PC-3 (cell line): Measurements from ENCODE around the gene BAZ1B. TPM values are rescaled to one million over a fixed set of nuclear protein-coding genes. Genes with fewer than 3 reads are reported as not detected.
"Not testable (repeated sequence)": the region's sequence is repeated elsewhere in the genome, so short reads cannot be mapped to it uniquely, and the experiment has no call there.

ENCODE experiments used
- ATAC-seq: fragments of 200-7000 bp; cut with Tn5 transposase; 2 replicates; pipeline ENCODE4 v1.9.1; 2020; ENCODE audit warnings: mild to moderate bottlenecking, moderate library complexity
- BruUV-seq: library from RNA; stranded (reverse); fragments of 400-500 nt; replicated peaks from 2 replicates; lab custom pipeline; 2021; lab: Mats Ljungman, UMichigan
- CTCF ChIA-PET: fragments of 300-600 bp; sonication (Branson Sonifier 250); formaldehyde crosslinking; loops from one replicate; lab custom pipeline; 2022; ENCODE audit warnings: antibody characterized with exemption; lab: Charles Lee
- POLR2A ChIA-PET: fragments of 300-600 bp; sonication (Branson Sonifier 250); formaldehyde crosslinking; loops from one replicate; lab custom pipeline; 2022; ENCODE audit warnings: antibody characterized with exemption; ENCODE audit not compliant: unreplicated experiment; lab: Charles Lee
- DNase-seq: peaks from one replicate; pipeline ENCODE4 v3.0.0-alpha.2; 2015
- H2AFZ ChIP-seq: fragments of 300-600 bp; sonication (generic); 2 replicates; pipeline ENCODE4 v1.6.0; 2016; ENCODE audit warnings: antibody characterized with exemption, low read length
- H3F3A ChIP-seq: fragments of 300-600 bp; sonication (generic); one replicate; pipeline ENCODE4 v1.6.0; 2017; ENCODE audit warnings: antibody characterized with exemption, low read length, control low read depth, mild to moderate bottlenecking; ENCODE audit not compliant: unreplicated experiment
- H3K27ac ChIP-seq: fragments of 300-600 bp; sonication (generic); 2 replicates; pipeline ENCODE4 v1.5.1; 2016; ENCODE audit warnings: mild to moderate bottlenecking, low read length
- H3K27me3 ChIP-seq: fragments of 300-600 bp; sonication (generic); 2 replicates; pipeline ENCODE4 v1.6.1; 2016; ENCODE audit warnings: low read length, mixed read lengths
- H3K36me3 ChIP-seq: fragments of 300-600 bp; sonication (generic); 2 replicates; pipeline ENCODE4 v1.6.1; 2016; ENCODE audit warnings: low read depth, mixed run types, low read length, mixed read lengths
- H3K4me1 ChIP-seq: fragments of 300-600 bp; sonication (generic); 2 replicates; pipeline ENCODE4 v1.5.1; 2016; ENCODE audit warnings: low read length; ENCODE audit not compliant: insufficient read depth
- H3K4me2 ChIP-seq: fragments of 300-600 bp; sonication (generic); 2 replicates; pipeline ENCODE4 v1.6.0; 2016; ENCODE audit warnings: low read length
- H3K4me3 ChIP-seq: fragments of 300-600 bp; sonication (generic); 2 replicates; pipeline ENCODE4 v1.5.1; 2016; ENCODE audit warnings: mild to moderate bottlenecking, low read length, mixed read lengths
- H3K79me2 ChIP-seq: fragments of 300-600 bp; sonication (generic); 2 replicates; pipeline ENCODE4 v1.6.1; 2017; ENCODE audit warnings: low read length, mixed read lengths
- H3K9ac ChIP-seq: fragments of 300-600 bp; sonication (generic); 2 replicates; pipeline ENCODE4 v1.6.0; 2016; ENCODE audit warnings: mild to moderate bottlenecking, low read length
- H3K9me2 ChIP-seq: fragments of 300-600 bp; sonication (generic); replicated peaks from 2 replicates; pipeline ENCODE4 v1.6.1; 2016; ENCODE audit warnings: mixed run types, low read length, mixed read lengths
- H3K9me3 ChIP-seq: fragments of 300-600 bp; sonication (generic); 2 replicates; pipeline ENCODE4 v1.6.1; 2016; ENCODE audit warnings: low read length, mixed read lengths
- H4K20me1 ChIP-seq: fragments of 300-600 bp; sonication (generic); 2 replicates; pipeline ENCODE4 v1.6.1; 2016; ENCODE audit warnings: low read length, mixed read lengths
- CTCF ChIP-seq: fragments of 300-600 bp; sonication (generic); conservative IDR thresholded peaks from 2 replicates; pipeline ENCODE4 v1.5.1; 2017; ENCODE audit warnings: antibody characterized with exemption, low read depth, mild to moderate bottlenecking, low read length
- EZH2 ChIP-seq: fragments of 300-600 bp; sonication (generic); IDR thresholded peaks from one replicate; pipeline ENCODE4 v1.6.1; 2017; ENCODE audit warnings: antibody characterized with exemption, mild to moderate bottlenecking, low read length; ENCODE audit not compliant: unreplicated experiment
- EZH2phosphoT487 ChIP-seq: fragments of 300-600 bp; sonication (generic); IDR thresholded peaks from 2 replicates; pipeline ENCODE4 v1.6.1; 2018; ENCODE audit warnings: mild to moderate bottlenecking, antibody characterized with exemption, low read length, borderline replicate concordance
- intact Hi-C: fragments of 100-400 bp; cut with micrococcal nuclease; formaldehyde crosslinking; loops from 2 replicates; pipeline ENCODE4 v1.9.0; 2023
- total RNA-seq: library from RNA; depleted of rRNA; stranded (reverse); fragments of >200 nt; gene quantifications from 2 replicates; pipeline ENCODE4 v1.2.3, GENCODE V29; 2014

Gene BAZ1B
- total RNA-seq, 1 experiment from 2014 or later, result 45.5 TPM

GRCh38 chr7:73532224-73532623 lies 10.1 kb upstream of the BAZ1B start:
- CTCF ChIA-PET, result no interaction called here
- no TSS peak for BruUV-seq

GRCh38 chr7:73530800-73531199 lies 8.7 kb upstream of the BAZ1B start:
- ATAC-seq (no peak), DNase-seq (no peak)
- Histone ChIP-seq H3K27me3 (no peaks in the 10 kb centered on the region), H3K4me3 (no peak overlapping the region), H3K79me2 (no peaks in the 10 kb centered on the region), H3K4me1 (no peaks in the 10 kb centered on the region), H3K9ac (no peak overlapping the region), H3K36me3 (no peaks in the 10 kb centered on the region), H4K20me1 (no peaks in the 10 kb centered on the region), H3F3A (no peaks in the 10 kb centered on the region), H2AFZ (no peak overlapping the region), H3K9me3 (no peaks in the 10 kb centered on the region), H3K27ac (no peak overlapping the region), H3K4me2 (no peak overlapping the region), H3K9me2 (no peaks in the 10 kb centered on the region)
- intact Hi-C loops, result no loop called here
- BruUV-seq, result no TSS peak
- ChIA-PET CTCF (no interaction called here), POLR2A (no interaction called here)
- TF ChIP-seq EZH2 (no peak), EZH2phosphoT487 (no peak), CTCF (no peak)

More at GRCh38 chr7:73532224-73532623, 10.1 kb upstream of the BAZ1B start:
- no peak for TF ChIP-seq CTCF
- no peak for TF ChIP-seq EZH2
- TF ChIP-seq EZH2phosphoT487, result no peak
- Histone ChIP-seq H3K79me2 (no peaks in the 10 kb centered on the region), H3K9me2 (no peaks in the 10 kb centered on the region), H3K9me3 (no peaks in the 10 kb centered on the region), H2AFZ (no peak overlapping the region), H3F3A (no peaks in the 10 kb centered on the region), H3K4me2 (no peak overlapping the region), H3K27me3 (no peaks in the 10 kb centered on the region), H4K20me1 (no peaks in the 10 kb centered on the region), H3K4me1 (no peaks in the 10 kb centered on the region), H3K27ac (no peak overlapping the region), H3K4me3 (no peak overlapping the region), H3K36me3 (peaks cover 4% of the 10 kb centered on the region; the same call in 1 of the 2 replicates), H3K9ac (no peak overlapping the region)
- ATAC-seq (no peak), DNase-seq (no peak)
- intact Hi-C loops, result no loop called here
- POLR2A ChIA-PET, result no interaction called here

GRCh38 chr7:73526896-73527821 lies 5.1 kb upstream of the BAZ1B start:
- Histone ChIP-seq H3K4me1 (0 out of 2 replicates have a peak, but pooled peaks cover 5% of the 10 kb centered on the region), H4K20me1 (no peaks in the 10 kb centered on the region), H3K4me3 (no peak overlapping the region), H3K9ac (no peak overlapping the region), H3K27me3 (no peaks in the 10 kb centered on the region), H3K9me3 (no peaks in the 10 kb centered on the region), H3K4me2 (no peak overlapping the region), H2AFZ (no peak overlapping the region), H3F3A (no peaks in the 10 kb centered on the region), H3K27ac (no peak overlapping the region), H3K36me3 (no peaks in the 10 kb centered on the region), H3K9me2 (no peaks in the 10 kb centered on the region), H3K79me2 (no peaks in the 10 kb centered on the region)
- ChIA-PET CTCF (interaction anchor here (0.7 kb wide), 1 partner anchor 1040 kb away, joined by 6 read pairs; no protein-coding TSS in a partner anchor), POLR2A (no interaction called here)
- DNase-seq, result no peak
- no TSS peak for BruUV-seq
- no peak for TF ChIP-seq CTCF
- no peak for TF ChIP-seq EZH2phosphoT487
- no peak for TF ChIP-seq EZH2
- intact Hi-C loops, result no loop called here
- no peak for ATAC-seq

- H3K4me2 ChIP-seq, H3K27me3 ChIP-seq, H3K27ac ChIP-seq, H3K36me3 ChIP-seq, H3F3A ChIP-seq, DNase-seq, H3K4me1 ChIP-seq, H3K9me3 ChIP-seq, POLR2A ChIA-PET, CTCF ChIA-PET, intact Hi-C loops, H2AFZ ChIP-seq, H3K4me3 ChIP-seq, BruUV-seq, H3K9ac ChIP-seq, ATAC-seq, H3K9me2 ChIP-seq, H4K20me1 ChIP-seq, H3K79me2 ChIP-seq: not testable (repeated sequence)
Observed at GRCh38 chr7:73526158-73526494, 4.0 kb upstream of the BAZ1B start.
